ENCODE data around the gene RBM38. TPM values are rescaled to one million over a fixed set of nuclear protein-coding genes. Genes with fewer than 3 reads are reported as not detected.

Gene RBM38
- polyA plus RNA-seq, 4 donors: 13.2 to 17.5 (median 15.8) TPM

- FAIRE-seq: no peak
- no peaks in the 10 kb centered on the region for H3K4me1 ChIP-seq (ENCODE audit: control insufficient read depth in 3 of 3, insufficient read depth in 2 of 3, low read depth in 1 of 3, low read length in 2 of 3)
- H3K27me3 ChIP-seq (ENCODE audit: control insufficient read depth in 3 of 3, insufficient read depth in 3 of 3, low read length in 3 of 3): no peaks in the 10 kb centered on the region
- H3K27ac ChIP-seq (ENCODE audit: low read depth in 1 of 3, low read length in 2 of 3): no peak overlapping the region
- peaks cover 9 to 59% (median 10%) of the 10 kb centered on the region in 3 donors for H3K36me3 ChIP-seq (ENCODE audit: control insufficient read depth in 3 of 3, insufficient read depth in 2 of 3, low read depth in 1 of 3, low read length in 3 of 3)
- no peak for DNase-seq
- H3K4me3 ChIP-seq (ENCODE audit: low read depth in 1 of 3, low read length in 3 of 3): no peak overlapping the region
- 90 to 94% (median 92%) methylated on average over 28 to 29 of the region's 29 CpGs for WGBS, 3 donors
- H3K9me3 ChIP-seq (ENCODE audit: control insufficient read depth in 2 of 2, insufficient read depth in 1 of 2, low read depth in 1 of 2, low read length in 1 of 2): no peaks in the 10 kb centered on the region
Measured at GRCh38 chr20:57408536-57409233, 17.5 kb downstream of the RBM38 start.

- no peak for FAIRE-seq
- H3K36me3 ChIP-seq (ENCODE audit: control insufficient read depth in 3 of 3, insufficient read depth in 2 of 3, low read depth in 1 of 3, low read length in 3 of 3): peaks cover 9 to 53% (median 10%) of the 10 kb centered on the region in 3 donors
- 87 to 92% (median 92%) methylated on average over 16 of the region's 16 CpGs for WGBS, 3 donors
- DNase-seq: no peak
- no peaks in the 10 kb centered on the region for H3K27me3 ChIP-seq (ENCODE audit: control insufficient read depth in 3 of 3, insufficient read depth in 3 of 3, low read length in 3 of 3)
- no peak overlapping the region for H3K27ac ChIP-seq (ENCODE audit: low read depth in 1 of 3, low read length in 2 of 3)
- H3K4me1 ChIP-seq (ENCODE audit: control insufficient read depth in 3 of 3, insufficient read depth in 2 of 3, low read depth in 1 of 3, low read length in 2 of 3): no peaks in the 10 kb centered on the region
- no peaks in the 10 kb centered on the region for H3K9me3 ChIP-seq (ENCODE audit: control insufficient read depth in 2 of 2, insufficient read depth in 1 of 2, low read depth in 1 of 2, low read length in 1 of 2)
- H3K4me3 ChIP-seq (ENCODE audit: low read depth in 1 of 3, low read length in 3 of 3): no peak overlapping the region
Measured at GRCh38 chr20:57409316-57409671, 18.1 kb downstream of the RBM38 start.

- Histone ChIP-seq H3K4me1 (ENCODE audit: control insufficient read depth in 3 of 3, insufficient read depth in 2 of 3, low read depth in 1 of 3, low read length in 2 of 3) (no peaks in the 10 kb centered on the region), H3K9me3 (ENCODE audit: control insufficient read depth in 2 of 2, insufficient read depth in 1 of 2, low read depth in 1 of 2, low read length in 1 of 2) (no peaks in the 10 kb centered on the region), H3K27me3 (ENCODE audit: control insufficient read depth in 3 of 3, insufficient read depth in 3 of 3, low read length in 3 of 3) (no peaks in the 10 kb centered on the region), H3K4me3 (ENCODE audit: low read depth in 1 of 3, low read length in 3 of 3) (no peak overlapping the region), H3K27ac (ENCODE audit: low read depth in 1 of 3, low read length in 2 of 3) (no peak overlapping the region), H3K36me3 (ENCODE audit: control insufficient read depth in 3 of 3, insufficient read depth in 2 of 3, low read depth in 1 of 3, low read length in 3 of 3) (peaks cover 9 to 48% (median 10%) of the 10 kb centered on the region in 3 donors)
- WGBS, 3 donors: 65 to 68% (median 66%) methylated on average over 14 of the region's 14 CpGs
- no peak for DNase-seq
- no peak for FAIRE-seq
Measured at GRCh38 chr20:57409672-57410397, 18.6 kb downstream of the RBM38 start.

GRCh38 chr20:57410398-57410920 lies 19.3 kb downstream of the RBM38 start:
- H3K27me3 ChIP-seq (ENCODE audit: control insufficient read depth in 3 of 3, insufficient read depth in 3 of 3, low read length in 3 of 3): no peaks in the 10 kb centered on the region
- H3K36me3 ChIP-seq (ENCODE audit: control insufficient read depth in 3 of 3, insufficient read depth in 2 of 3, low read depth in 1 of 3, low read length in 3 of 3): peaks cover 9 to 42% (median 10%) of the 10 kb centered on the region in 3 donors
- no peak overlapping the region for H3K4me3 ChIP-seq (ENCODE audit: low read depth in 1 of 3, low read length in 3 of 3)
- H3K9me3 ChIP-seq (ENCODE audit: control insufficient read depth in 2 of 2, insufficient read depth in 1 of 2, low read depth in 1 of 2, low read length in 1 of 2): no peaks in the 10 kb centered on the region
- DNase-seq (no peak), FAIRE-seq (no peak)
- no peaks in the 10 kb centered on the region for H3K4me1 ChIP-seq (ENCODE audit: control insufficient read depth in 3 of 3, insufficient read depth in 2 of 3, low read depth in 1 of 3, low read length in 2 of 3)
- no peak overlapping the region for H3K27ac ChIP-seq (ENCODE audit: low read depth in 1 of 3, low read length in 2 of 3)
- 81 to 84% (median 83%) methylated on average over 15 of the region's 15 CpGs for WGBS, 3 donors

GRCh38 chr20:57410924-57411323 lies 19.7 kb downstream of the RBM38 start:
- H3K36me3 ChIP-seq (ENCODE audit: control insufficient read depth in 3 of 3, insufficient read depth in 2 of 3, low read depth in 1 of 3, low read length in 3 of 3): peaks cover 9 to 37% (median 10%) of the 10 kb centered on the region in 3 donors
- no peaks in the 10 kb centered on the region for H3K27me3 ChIP-seq (ENCODE audit: control insufficient read depth in 3 of 3, insufficient read depth in 3 of 3, low read length in 3 of 3)
- H3K9me3 ChIP-seq (ENCODE audit: control insufficient read depth in 2 of 2, insufficient read depth in 1 of 2, low read depth in 1 of 2, low read length in 1 of 2): no peaks in the 10 kb centered on the region
- H3K27ac ChIP-seq (ENCODE audit: low read depth in 1 of 3, low read length in 2 of 3): no peak overlapping the region
- 82 to 91% (median 84%) methylated on average over 5 of the region's 5 CpGs for WGBS, 3 donors
- no peaks in the 10 kb centered on the region for H3K4me1 ChIP-seq (ENCODE audit: control insufficient read depth in 3 of 3, insufficient read depth in 2 of 3, low read depth in 1 of 3, low read length in 2 of 3)
- DNase-seq: no peak
- H3K4me3 ChIP-seq (ENCODE audit: low read depth in 1 of 3, low read length in 3 of 3): no peak overlapping the region
- no peak for FAIRE-seq

- Histone ChIP-seq H3K9me3 (ENCODE audit: control insufficient read depth in 2 of 2, insufficient read depth in 1 of 2, low read depth in 1 of 2, low read length in 1 of 2) (no peaks in the 10 kb centered on the region), H3K27me3 (ENCODE audit: control insufficient read depth in 3 of 3, insufficient read depth in 3 of 3, low read length in 3 of 3) (no peaks in the 10 kb centered on the region), H3K27ac (ENCODE audit: low read depth in 1 of 3, low read length in 2 of 3) (no peak overlapping the region), H3K4me3 (ENCODE audit: low read depth in 1 of 3, low read length in 3 of 3) (no peak overlapping the region), H3K4me1 (ENCODE audit: control insufficient read depth in 3 of 3, insufficient read depth in 2 of 3, low read depth in 1 of 3, low read length in 2 of 3) (no peaks in the 10 kb centered on the region), H3K36me3 (ENCODE audit: control insufficient read depth in 3 of 3, insufficient read depth in 2 of 3, low read depth in 1 of 3, low read length in 3 of 3) (peaks cover 7 to 32% (median 10%) of the 10 kb centered on the region in 3 donors)
- WGBS, 3 donors: 83 to 86% (median 83%) methylated on average over 27 to 31 of the region's 31 CpGs
- no peak for DNase-seq
- no peak for FAIRE-seq
Measured at GRCh38 chr20:57411406-57412283, 20.4 kb downstream of the RBM38 start.

- DNase-seq (no peak), FAIRE-seq (no peak)
- peaks cover 7 to 26% (median 9%) of the 10 kb centered on the region in 3 donors for H3K36me3 ChIP-seq (ENCODE audit: control insufficient read depth in 3 of 3, insufficient read depth in 2 of 3, low read depth in 1 of 3, low read length in 3 of 3)
- 64 to 79% (median 65%) methylated on average over 8 of the region's 8 CpGs for WGBS, 3 donors
- no peak overlapping the region for H3K4me3 ChIP-seq (ENCODE audit: low read depth in 1 of 3, low read length in 3 of 3)
- no peaks in the 10 kb centered on the region for H3K9me3 ChIP-seq (ENCODE audit: control insufficient read depth in 2 of 2, insufficient read depth in 1 of 2, low read depth in 1 of 2, low read length in 1 of 2)
- no peaks in the 10 kb centered on the region for H3K27me3 ChIP-seq (ENCODE audit: control insufficient read depth in 3 of 3, insufficient read depth in 3 of 3, low read length in 3 of 3)
- H3K4me1 ChIP-seq (ENCODE audit: control insufficient read depth in 3 of 3, insufficient read depth in 2 of 3, low read depth in 1 of 3, low read length in 2 of 3): no peaks in the 10 kb centered on the region
- H3K27ac ChIP-seq (ENCODE audit: low read depth in 1 of 3, low read length in 2 of 3): no peak overlapping the region
Measured at GRCh38 chr20:57412347-57413029, 21.3 kb downstream of the RBM38 start.

GRCh38 chr20:57413986-57414385 lies 22.8 kb downstream of the RBM38 start:
- H3K27me3 ChIP-seq (ENCODE audit: control insufficient read depth in 3 of 3, insufficient read depth in 3 of 3, low read length in 3 of 3): no peaks in the 10 kb centered on the region
- H3K27ac ChIP-seq (ENCODE audit: low read depth in 1 of 3, low read length in 2 of 3): no peak overlapping the region
- 88 to 94% (median 93%) methylated on average over 10 of the region's 10 CpGs for WGBS, 3 donors
- no peaks in the 10 kb centered on the region for H3K4me1 ChIP-seq (ENCODE audit: control insufficient read depth in 3 of 3, insufficient read depth in 2 of 3, low read depth in 1 of 3, low read length in 2 of 3)
- H3K36me3 ChIP-seq (ENCODE audit: control insufficient read depth in 3 of 3, insufficient read depth in 2 of 3, low read depth in 1 of 3, low read length in 3 of 3): peaks cover 0 to 11% (median 0%) of the 10 kb centered on the region in 3 donors
- no peak for FAIRE-seq
- no peaks in the 10 kb centered on the region for H3K9me3 ChIP-seq (ENCODE audit: control insufficient read depth in 2 of 2, insufficient read depth in 1 of 2, low read depth in 1 of 2, low read length in 1 of 2)
- no peak overlapping the region for H3K4me3 ChIP-seq (ENCODE audit: low read depth in 1 of 3, low read length in 3 of 3)
- no peak for DNase-seq
